Fibroblast of lung (primary cell): ENCODE data around the gene SLMAP. TPM values are rescaled to one million over a fixed set of nuclear protein-coding genes. Genes with fewer than 3 reads are reported as not detected.

Source experiments
- DNase-seq, 2 donors: peaks; one replicate each; pipeline versions ENCODE4 v3.0.0 to v3.0.0-alpha.2; 2010; ENCODE audit warnings: low read depth in 2 of 2
- H2AFZ ChIP-seq: 2 replicates; pipeline ENCODE4 v1.5.1; 2012; ENCODE audit warnings: low read length, control low read depth, inconsistent platforms
- H3K27ac ChIP-seq: 2 replicates; pipeline ENCODE4 v1.5.1; 2011; ENCODE audit warnings: low read length, control low read depth; ENCODE audit not compliant: insufficient read depth
- H3K27me3 ChIP-seq: 2 replicates; pipeline ENCODE4 v1.5.1; 2011; ENCODE audit warnings: mild to moderate bottlenecking, low read length; ENCODE audit not compliant: control insufficient read depth, insufficient read depth
- H3K36me3 ChIP-seq: 2 replicates; pipeline ENCODE4 v1.5.1; 2011; ENCODE audit warnings: low read length; ENCODE audit not compliant: control insufficient read depth, insufficient read depth
- H3K4me1 ChIP-seq: 2 replicates; pipeline ENCODE4 v1.5.1; 2011; ENCODE audit warnings: low read length; ENCODE audit not compliant: control insufficient read depth, insufficient read depth; ENCODE audit errors: extremely low read depth
- H3K4me2 ChIP-seq: 2 replicates; pipeline ENCODE4 v1.5.1; 2011; ENCODE audit warnings: low read length, control low read depth; ENCODE audit not compliant: insufficient read depth; ENCODE audit errors: extremely low read depth
- H3K4me3 ChIP-seq, 4 experiments: fragments of 200-600 bp in 1 of 4; sonication (generic) in 1 of 4; replicated peaks in 1 of 4; 2 replicates each; pipeline ENCODE4 v1.5.1; 2011 to 2016; ENCODE audit warnings: low read length in 4 of 4, low read depth in 3 of 4, mild to moderate bottlenecking in 3 of 4, control low read depth in 2 of 4, inconsistent platforms in 1 of 4, mixed read lengths in 1 of 4; ENCODE audit not compliant: insufficient read depth in 1 of 4; ENCODE audit errors: control extremely low read depth in 1 of 4
- H3K79me2 ChIP-seq: 2 replicates; pipeline ENCODE4 v1.5.1; 2012; ENCODE audit warnings: mild to moderate bottlenecking, low read length, inconsistent platforms; ENCODE audit not compliant: control insufficient read depth, insufficient read depth
- H3K9ac ChIP-seq: 2 replicates; pipeline ENCODE4 v1.5.1; 2011; ENCODE audit warnings: mild to moderate bottlenecking, low read length, control low read depth; ENCODE audit not compliant: insufficient read depth
- H3K9me3 ChIP-seq: 2 replicates; pipeline ENCODE4 v1.5.1; 2012; ENCODE audit warnings: low read depth, low read length; ENCODE audit not compliant: control insufficient read depth, insufficient read depth
- H4K20me1 ChIP-seq: 2 replicates; pipeline ENCODE4 v1.5.1; 2011; ENCODE audit warnings: low read length; ENCODE audit not compliant: control insufficient read depth, insufficient read depth; ENCODE audit errors: extremely low read depth
- CTCF ChIP-seq, 2 donors: IDR thresholded peaks in 1 of 2; conservative IDR thresholded peaks in 1 of 2; 1 replicate in 1 of 2; 2 replicates in 1 of 2; pipeline ENCODE4 v1.5.1; 2011 to 2012; ENCODE audit warnings: low read length in 2 of 2, control low read depth in 1 of 2, inconsistent platforms in 1 of 2, low read depth in 1 of 2, mild to moderate bottlenecking in 1 of 2
- EZH2 ChIP-seq: IDR thresholded peaks from 2 replicates; pipeline ENCODE4 v1.5.1; 2012; ENCODE audit warnings: low read length, control low read depth, mild to moderate bottlenecking; ENCODE audit errors: missing control alignments
- polyA plus RNA-seq, 2 donors: library from polyadenylated mRNA; depleted of rRNA in 1 of 2; stranded (reverse) in 1 of 2; unstranded in 1 of 2; fragments of >200 nt; gene quantifications; 2 replicates each; pipeline ENCODE4 v1.2.1, GENCODE V29; 2011 to 2012; ENCODE audit warnings: missing spikeins in 1 of 2
- total RNA-seq: library from RNA; depleted of rRNA; stranded (reverse); fragments of >200 nt; gene quantifications from 2 replicates; pipeline ENCODE4 v1.2.1, GENCODE V29; 2014

SLMAP gene
- total and polyA plus RNA-seq, 2 donors (not counting 1 experiment from before 2014, with no cell fraction given) = 35.3 to 55.5 TPM

DNA sequence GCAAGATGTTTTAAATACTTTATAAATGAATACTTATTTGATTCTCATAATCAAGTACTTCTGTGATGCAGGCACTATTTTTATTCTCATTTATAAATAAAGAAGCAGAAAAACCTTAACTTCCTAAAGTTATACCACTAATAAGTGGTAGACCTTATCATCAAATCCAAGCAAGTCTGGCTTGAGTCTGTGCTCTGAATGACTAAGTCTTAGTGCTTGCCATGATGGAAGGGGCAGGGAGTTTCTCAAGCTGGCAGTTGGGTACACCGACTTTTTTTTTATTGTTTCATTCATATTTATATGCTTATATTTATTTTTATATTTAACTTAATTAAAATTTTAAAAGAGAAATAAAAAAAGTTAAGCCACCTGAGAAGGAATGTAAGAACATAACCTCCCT lies 23.6 kb downstream of the SLMAP start:
- H3K9ac ChIP-seq = no peak overlapping the region
- no peak overlapping the region for H2AFZ ChIP-seq
- no peak overlapping the region for H3K27ac ChIP-seq
- H3K4me3 ChIP-seq = no peak overlapping the region
- no peaks in the 10 kb centered on the region for H3K36me3 ChIP-seq
- peaks cover 23% of the 10 kb centered on the region for H3K79me2 ChIP-seq
- H3K4me1 ChIP-seq = peaks cover 2% of the 10 kb centered on the region
- no peak for TF ChIP-seq CTCF (conservative IDR thresholded peaks at IDR 0.05 in 1 of 2, IDR thresholded peaks at IDR 0.05 in 1 of 2; ENCODE audit: low read depth in 1 of 2, low read length in 2 of 2)
- no peak for TF ChIP-seq EZH2
- H3K4me2 ChIP-seq = no peak overlapping the region
- no peak for DNase-seq
- H3K9me3 ChIP-seq = no peaks in the 10 kb centered on the region
- no peaks in the 10 kb centered on the region for H3K27me3 ChIP-seq
- no peaks in the 10 kb centered on the region for H4K20me1 ChIP-seq

DNA sequence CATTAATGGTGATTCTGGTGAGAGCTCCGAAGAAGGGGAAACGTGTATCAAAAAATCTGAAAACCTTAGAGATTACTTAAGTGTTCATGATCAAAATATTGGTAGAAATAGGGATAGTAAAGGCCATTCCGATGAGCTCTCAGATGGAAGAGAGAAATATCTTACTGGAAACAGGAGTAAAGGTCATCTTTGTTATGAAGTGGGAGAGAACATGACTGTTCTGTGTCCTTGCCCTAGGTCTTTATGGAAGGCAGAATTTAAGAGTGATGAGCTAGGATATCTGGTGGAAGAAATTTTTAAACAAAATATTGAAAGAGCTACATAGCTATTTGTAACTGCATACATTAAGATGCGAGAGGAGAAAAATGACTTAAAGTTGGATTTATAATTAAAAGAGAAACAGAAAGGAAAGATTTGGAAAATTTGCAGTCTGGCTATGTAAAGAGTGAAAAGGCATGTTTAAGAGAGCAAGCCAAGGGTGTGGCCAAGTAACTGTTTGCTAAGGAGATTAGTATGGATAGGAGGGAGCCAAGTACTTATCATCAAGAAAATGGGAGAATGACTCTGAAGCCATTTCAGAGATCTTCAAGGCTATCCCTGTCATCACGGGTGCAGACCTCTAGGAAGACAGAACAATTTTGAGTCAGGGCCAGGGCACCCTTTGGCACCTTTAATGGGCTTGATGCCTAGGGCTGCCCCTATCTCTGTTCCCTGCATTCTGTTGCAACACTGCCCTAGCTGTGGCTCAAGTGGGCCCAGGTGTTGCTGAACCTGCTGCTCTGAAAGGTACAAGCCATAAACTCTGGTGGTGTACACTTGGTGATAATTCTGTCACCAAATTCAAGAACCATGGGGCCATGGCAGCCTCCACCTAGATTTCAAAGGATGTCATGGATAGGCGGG lies 27.3 kb downstream of the SLMAP start:
- Histone ChIP-seq H3K9ac (no peak overlapping the region), H3K27me3 (no peaks in the 10 kb centered on the region), H3K36me3 (no peaks in the 10 kb centered on the region), H3K27ac (no peak overlapping the region), H3K9me3 (no peaks in the 10 kb centered on the region), H3K4me1 (no peaks in the 10 kb centered on the region), H2AFZ (no peak overlapping the region), H3K4me2 (no peak overlapping the region), H3K4me3 (no peak overlapping the region), H4K20me1 (no peaks in the 10 kb centered on the region), H3K79me2 (peaks cover 28% of the 10 kb centered on the region)
- DNase-seq = peak in 1 of 2 donors; percentile 27
- TF ChIP-seq EZH2 = no peak
- no peak for TF ChIP-seq CTCF (conservative IDR thresholded peaks at IDR 0.05 in 1 of 2, IDR thresholded peaks at IDR 0.05 in 1 of 2; ENCODE audit: low read depth in 1 of 2, low read length in 2 of 2)

- Histone ChIP-seq H3K27ac (no peak overlapping the region), H3K27me3 (no peaks in the 10 kb centered on the region), H3K4me3 (no peak overlapping the region), H3K9me3 (no peaks in the 10 kb centered on the region), H3K79me2 (peaks cover 26% of the 10 kb centered on the region), H2AFZ (no peak overlapping the region), H4K20me1 (no peaks in the 10 kb centered on the region), H3K36me3 (no peaks in the 10 kb centered on the region), H3K4me2 (no peak overlapping the region), H3K9ac (no peak overlapping the region), H3K4me1 (no peaks in the 10 kb centered on the region)
- TF ChIP-seq EZH2 (no peak), CTCF (conservative IDR thresholded peaks at IDR 0.05 in 1 of 2, IDR thresholded peaks at IDR 0.05 in 1 of 2; ENCODE audit: low read depth in 1 of 2, low read length in 2 of 2) (no peak)
- DNase-seq = no peak
These were observed 28.1 kb downstream of the SLMAP start for GRCh38 chr3:57784089-57784735.
